ENCODE measurements around the gene CDH4.

- TF ChIP-seq CTCF (CRISPR knock-in tag; IDR thresholded peaks at IDR 0.05) (no peak), FOXK2 (IDR thresholded peaks at IDR 0.05) (no peak), MTA1 (CRISPR knock-in tag; IDR thresholded peaks at IDR 0.05; ENCODE audit: borderline replicate concordance) (no peak), MAFK (conservative IDR thresholded peaks at IDR 0.05 in 1 of 2, IDR thresholded peaks at IDR 0.05 in 1 of 2; ENCODE audit: low read length in 2 of 2) (no peak), NFE2L1 (CRISPR knock-in tag; IDR thresholded peaks at IDR 0.05; ENCODE audit: borderline replicate concordance) (no peak), U2AF1 (optimal IDR thresholded peaks at IDR 0.05; ENCODE audit: low read depth, low read length) (no peak), PBX3 (CRISPR knock-in tag; IDR thresholded peaks at IDR 0.05; ENCODE audit: borderline replicate concordance) (no peak)
- TF ChIP-seq, protein P1, sequence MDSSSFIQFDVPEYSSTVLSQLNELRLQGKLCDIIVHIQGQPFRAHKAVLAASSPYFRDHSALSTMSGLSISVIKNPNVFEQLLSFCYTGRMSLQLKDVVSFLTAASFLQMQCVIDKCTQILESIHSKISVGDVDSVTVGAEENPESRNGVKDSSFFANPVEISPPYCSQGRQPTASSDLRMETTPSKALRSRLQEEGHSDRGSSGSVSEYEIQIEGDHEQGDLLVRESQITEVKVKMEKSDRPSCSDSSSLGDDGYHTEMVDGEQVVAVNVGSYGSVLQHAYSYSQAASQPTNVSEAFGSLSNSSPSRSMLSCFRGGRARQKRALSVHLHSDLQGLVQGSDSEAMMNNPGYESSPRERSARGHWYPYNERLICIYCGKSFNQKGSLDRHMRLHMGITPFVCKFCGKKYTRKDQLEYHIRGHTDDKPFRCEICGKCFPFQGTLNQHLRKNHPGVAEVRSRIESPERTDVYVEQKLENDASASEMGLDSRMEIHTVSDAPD (CRISPR knock-in tag; IDR thresholded peaks at IDR 0.05): no peak
- TF ChIP-seq, protein P2, sequence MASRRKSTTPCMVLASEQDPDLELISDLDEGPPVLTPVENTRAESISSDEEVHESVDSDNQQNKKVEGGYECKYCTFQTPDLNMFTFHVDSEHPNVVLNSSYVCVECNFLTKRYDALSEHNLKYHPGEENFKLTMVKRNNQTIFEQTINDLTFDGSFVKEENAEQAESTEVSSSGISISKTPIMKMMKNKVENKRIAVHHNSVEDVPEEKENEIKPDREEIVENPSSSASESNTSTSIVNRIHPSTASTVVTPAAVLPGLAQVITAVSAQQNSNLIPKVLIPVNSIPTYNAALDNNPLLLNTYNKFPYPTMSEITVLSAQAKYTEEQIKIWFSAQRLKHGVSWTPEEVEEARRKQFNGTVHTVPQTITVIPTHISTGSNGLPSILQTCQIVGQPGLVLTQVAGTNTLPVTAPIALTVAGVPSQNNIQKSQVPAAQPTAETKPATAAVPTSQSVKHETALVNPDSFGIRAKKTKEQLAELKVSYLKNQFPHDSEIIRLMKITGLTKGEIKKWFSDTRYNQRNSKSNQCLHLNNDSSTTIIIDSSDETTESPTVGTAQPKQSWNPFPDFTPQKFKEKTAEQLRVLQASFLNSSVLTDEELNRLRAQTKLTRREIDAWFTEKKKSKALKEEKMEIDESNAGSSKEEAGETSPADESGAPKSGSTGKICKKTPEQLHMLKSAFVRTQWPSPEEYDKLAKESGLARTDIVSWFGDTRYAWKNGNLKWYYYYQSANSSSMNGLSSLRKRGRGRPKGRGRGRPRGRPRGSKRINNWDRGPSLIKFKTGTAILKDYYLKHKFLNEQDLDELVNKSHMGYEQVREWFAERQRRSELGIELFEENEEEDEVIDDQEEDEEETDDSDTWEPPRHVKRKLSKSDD (CRISPR knock-in tag; IDR thresholded peaks at IDR 0.05; ENCODE audit: low read depth): no peak
Observed at GRCh38 chr20:61297491-61297890, 45.4 kb downstream of the CDH4 start.

Data from HepG2 (cell line).